ENCODE data around the gene CEACAM21.
"Not testable (repeated sequence)": the region's sequence is repeated elsewhere in the genome, so short reads cannot be mapped to it uniquely, and the experiment has no call there.

CEACAM21 gene

GRCh38 chr19:41569481-41570150 lies 6.3 kb upstream of the CEACAM21 start:
- H3K4me3 ChIP-seq (ENCODE audit: low read depth, low read length) = no peak overlapping the region
- H3K9me3 ChIP-seq (ENCODE audit: control insufficient read depth, insufficient read depth, low read depth, low read length) = no peaks in the 10 kb centered on the region
- peaks cover 3% of the 10 kb centered on the region; the same call in 1 of the 2 replicates for H3K4me1 ChIP-seq (ENCODE audit: control insufficient read depth, insufficient read depth, low read length)
- peaks cover 93% of the 10 kb centered on the region for H3K27me3 ChIP-seq (ENCODE audit: control insufficient read depth, insufficient read depth, low read length)
- H3K27ac ChIP-seq (ENCODE audit: low read depth, low read length) = no peak overlapping the region
- no peak overlapping the region for H3K9ac ChIP-seq (ENCODE audit: low read length)
- no peaks in the 10 kb centered on the region for H3K36me3 ChIP-seq (ENCODE audit: control insufficient read depth, insufficient read depth, low read length)

GRCh38 chr19:41570179-41570578 lies 5.8 kb upstream of the CEACAM21 start:
- H3K36me3 ChIP-seq (ENCODE audit: control insufficient read depth, insufficient read depth, low read length) = no peaks in the 10 kb centered on the region
- no peaks in the 10 kb centered on the region for H3K9me3 ChIP-seq (ENCODE audit: control insufficient read depth, insufficient read depth, low read depth, low read length)
- no peak overlapping the region for H3K9ac ChIP-seq (ENCODE audit: low read length)
- no peak overlapping the region for H3K4me3 ChIP-seq (ENCODE audit: low read depth, low read length)
- no peak overlapping the region for H3K27ac ChIP-seq (ENCODE audit: low read depth, low read length)
- peaks cover 92% of the 10 kb centered on the region for H3K27me3 ChIP-seq (ENCODE audit: control insufficient read depth, insufficient read depth, low read length)
- H3K4me1 ChIP-seq (ENCODE audit: control insufficient read depth, insufficient read depth, low read length) = no peaks in the 10 kb centered on the region

- Histone ChIP-seq H3K36me3 (ENCODE audit: control insufficient read depth, insufficient read depth, low read length) (no peaks in the 10 kb centered on the region), H3K4me3 (ENCODE audit: low read depth, low read length) (no peak overlapping the region), H3K27ac (ENCODE audit: low read depth, low read length) (no peak overlapping the region), H3K9me3 (ENCODE audit: control insufficient read depth, insufficient read depth, low read depth, low read length) (no peaks in the 10 kb centered on the region), H3K27me3 (ENCODE audit: control insufficient read depth, insufficient read depth, low read length) (peaks cover 92% of the 10 kb centered on the region), H3K4me1 (ENCODE audit: control insufficient read depth, insufficient read depth, low read length) (no peaks in the 10 kb centered on the region), H3K9ac (ENCODE audit: low read length) (no peak overlapping the region)
Observed at GRCh38 chr19:41570639-41571112, 5.3 kb upstream of the CEACAM21 start.

- peaks cover 33% of the 10 kb centered on the region for H3K9me3 ChIP-seq (ENCODE audit: control insufficient read depth, insufficient read depth, low read depth, low read length)
- no peaks in the 10 kb centered on the region for H3K36me3 ChIP-seq (ENCODE audit: control insufficient read depth, insufficient read depth, low read length)
- no peak overlapping the region for H3K27ac ChIP-seq (ENCODE audit: low read depth, low read length)
- H3K27me3 ChIP-seq (ENCODE audit: control insufficient read depth, insufficient read depth, low read length) = peaks cover 58% of the 10 kb centered on the region
- H3K4me3 ChIP-seq (ENCODE audit: low read depth, low read length) = no peak overlapping the region
- H3K9ac ChIP-seq (ENCODE audit: low read length) = no peak overlapping the region
- no peaks in the 10 kb centered on the region for H3K4me1 ChIP-seq (ENCODE audit: control insufficient read depth, insufficient read depth, low read length)
Observed at GRCh38 chr19:41577144-41577830, 1.3 kb downstream of the CEACAM21 start.

- Histone ChIP-seq H3K9me3 (ENCODE audit: control insufficient read depth, insufficient read depth, low read depth, low read length) (peaks cover 38% of the 10 kb centered on the region), H3K27ac (ENCODE audit: low read depth, low read length) (no peak overlapping the region), H3K27me3 (ENCODE audit: control insufficient read depth, insufficient read depth, low read length) (peaks cover 53% of the 10 kb centered on the region), H3K4me3 (ENCODE audit: low read depth, low read length) (no peak overlapping the region), H3K36me3 (ENCODE audit: control insufficient read depth, insufficient read depth, low read length) (no peaks in the 10 kb centered on the region), H3K9ac (ENCODE audit: low read length) (no peak overlapping the region), H3K4me1 (ENCODE audit: control insufficient read depth, insufficient read depth, low read length) (no peaks in the 10 kb centered on the region)
Observed at GRCh38 chr19:41577833-41578232, 1.9 kb downstream of the CEACAM21 start.

- peaks cover 48% of the 10 kb centered on the region for H3K9me3 ChIP-seq (ENCODE audit: control insufficient read depth, insufficient read depth, low read depth, low read length)
Observed at GRCh38 chr19:41578886-41579285, 2.9 kb downstream of the CEACAM21 start.

GRCh38 chr19:41581068-41581467 lies 5.1 kb downstream of the CEACAM21 start:
- not testable (repeated sequence) for H3K36me3 ChIP-seq (ENCODE audit: control insufficient read depth, insufficient read depth, low read length); H3K9ac ChIP-seq (ENCODE audit: low read length); H3K27ac ChIP-seq (ENCODE audit: low read depth, low read length); H3K4me1 ChIP-seq (ENCODE audit: control insufficient read depth, insufficient read depth, low read length); H3K4me3 ChIP-seq (ENCODE audit: low read depth, low read length)
- Histone ChIP-seq H3K27me3 (ENCODE audit: control insufficient read depth, insufficient read depth, low read length) (peaks cover 25% of the 10 kb centered on the region; the same call in 1 of the 2 replicates), H3K9me3 (ENCODE audit: control insufficient read depth, insufficient read depth, low read depth, low read length) (peaks cover 59% of the 10 kb centered on the region)

More at GRCh38 chr19:41578886-41579285, 2.9 kb downstream of the CEACAM21 start:
- Histone ChIP-seq H3K36me3 (ENCODE audit: control insufficient read depth, insufficient read depth, low read length) (no peaks in the 10 kb centered on the region), H3K4me3 (ENCODE audit: low read depth, low read length) (no peak overlapping the region), H3K9ac (ENCODE audit: low read length) (no peak overlapping the region), H3K27ac (ENCODE audit: low read depth, low read length) (no peak overlapping the region), H3K27me3 (ENCODE audit: control insufficient read depth, insufficient read depth, low read length) (peaks cover 42% of the 10 kb centered on the region), H3K4me1 (ENCODE audit: control insufficient read depth, insufficient read depth, low read length) (no peaks in the 10 kb centered on the region)

- not testable (repeated sequence) for H3K36me3 ChIP-seq (ENCODE audit: control insufficient read depth, insufficient read depth, low read length); H3K9ac ChIP-seq (ENCODE audit: low read length); H3K27ac ChIP-seq (ENCODE audit: low read depth, low read length); H3K4me3 ChIP-seq (ENCODE audit: low read depth, low read length); H3K4me1 ChIP-seq (ENCODE audit: control insufficient read depth, insufficient read depth, low read length)
- Histone ChIP-seq H3K27me3 (ENCODE audit: control insufficient read depth, insufficient read depth, low read length) (peaks cover 15% of the 10 kb centered on the region), H3K9me3 (ENCODE audit: control insufficient read depth, insufficient read depth, low read depth, low read length) (peaks cover 59% of the 10 kb centered on the region)
Observed at GRCh38 chr19:41582577-41583182, 6.7 kb downstream of the CEACAM21 start.

- Histone ChIP-seq H3K27ac (ENCODE audit: low read depth, low read length) (no peak overlapping the region), H3K36me3 (ENCODE audit: control insufficient read depth, insufficient read depth, low read length) (no peaks in the 10 kb centered on the region), H3K27me3 (ENCODE audit: control insufficient read depth, insufficient read depth, low read length) (peaks cover 8% of the 10 kb centered on the region), H3K9me3 (ENCODE audit: control insufficient read depth, insufficient read depth, low read depth, low read length) (peaks cover 51% of the 10 kb centered on the region), H3K4me3 (ENCODE audit: low read depth, low read length) (no peak overlapping the region), H3K9ac (ENCODE audit: low read length) (no peak overlapping the region), H3K4me1 (ENCODE audit: control insufficient read depth, insufficient read depth, low read length) (no peaks in the 10 kb centered on the region)
Observed at GRCh38 chr19:41584260-41584810, 8.4 kb downstream of the CEACAM21 start.

- Histone ChIP-seq H3K9me3 (ENCODE audit: control insufficient read depth, insufficient read depth, low read depth, low read length) (peaks cover 45% of the 10 kb centered on the region), H3K36me3 (ENCODE audit: control insufficient read depth, insufficient read depth, low read length) (no peaks in the 10 kb centered on the region), H3K27me3 (ENCODE audit: control insufficient read depth, insufficient read depth, low read length) (peaks cover 8% of the 10 kb centered on the region)
Observed at GRCh38 chr19:41584931-41585330, 9.0 kb downstream of the CEACAM21 start.

GRCh38 chr19:41586064-41586463 lies 10.1 kb downstream of the CEACAM21 start:
- H3K4me1 ChIP-seq (ENCODE audit: control insufficient read depth, insufficient read depth, low read length) = no peaks in the 10 kb centered on the region
- H3K27me3 ChIP-seq (ENCODE audit: control insufficient read depth, insufficient read depth, low read length) = peaks cover 13% of the 10 kb centered on the region
- no peak overlapping the region for H3K4me3 ChIP-seq (ENCODE audit: low read depth, low read length)
- no peak overlapping the region for H3K27ac ChIP-seq (ENCODE audit: low read depth, low read length)
- H3K9me3 ChIP-seq (ENCODE audit: control insufficient read depth, insufficient read depth, low read depth, low read length) = peaks cover 35% of the 10 kb centered on the region
- no peaks in the 10 kb centered on the region for H3K36me3 ChIP-seq (ENCODE audit: control insufficient read depth, insufficient read depth, low read length)
- no peak overlapping the region for H3K9ac ChIP-seq (ENCODE audit: low read length)

More at GRCh38 chr19:41584931-41585330, 9.0 kb downstream of the CEACAM21 start:
- Histone ChIP-seq H3K9ac (ENCODE audit: low read length) (no peak overlapping the region), H3K27ac (ENCODE audit: low read depth, low read length) (no peak overlapping the region), H3K4me1 (ENCODE audit: control insufficient read depth, insufficient read depth, low read length) (no peaks in the 10 kb centered on the region), H3K4me3 (ENCODE audit: low read depth, low read length) (no peak overlapping the region)

All from HUES6 (cell line).